ENCODE results near the gene CMSS1. TPM values are rescaled to one million over a fixed set of nuclear protein-coding genes. Genes with fewer than 3 reads are reported as not detected.

The CMSS1 gene
- total RNA-seq, 1 donor from 2014 or later = 34.8 TPM

DNA sequence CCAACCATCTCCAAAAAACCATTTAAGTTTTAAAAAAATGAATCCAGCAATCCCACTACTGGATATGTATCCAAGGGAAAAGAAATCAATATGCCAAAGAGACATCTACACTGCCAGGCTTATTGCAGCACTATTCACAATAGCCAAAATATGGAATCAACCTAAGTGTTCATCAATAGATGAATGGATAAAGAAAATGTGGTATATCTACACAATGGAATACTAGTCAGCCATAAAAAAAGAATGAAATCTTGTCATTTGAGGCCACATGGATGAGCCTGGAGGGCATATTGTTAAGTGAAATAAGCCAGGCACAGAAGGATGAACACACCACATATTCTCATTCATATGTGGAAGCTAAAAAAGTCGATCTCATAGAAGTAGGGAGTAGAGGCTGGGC is 160.6 kb downstream of the CMSS1 start:
- intact Hi-C loops (cut with micrococcal nuclease) = no loop called here
- Histone ChIP-seq H3K9me3 (replicated peaks) (no peaks in the 10 kb centered on the region), H3K27me3 (ENCODE audit: low read depth) (no peaks in the 10 kb centered on the region), H3K27ac (replicated peaks) (no peak overlapping the region), H3K4me1 (no peaks in the 10 kb centered on the region), H3K4me3 (no peak overlapping the region), H3K36me3 (no peaks in the 10 kb centered on the region)
- no peak for DNase-seq
- TF ChIP-seq, protein P1, sequence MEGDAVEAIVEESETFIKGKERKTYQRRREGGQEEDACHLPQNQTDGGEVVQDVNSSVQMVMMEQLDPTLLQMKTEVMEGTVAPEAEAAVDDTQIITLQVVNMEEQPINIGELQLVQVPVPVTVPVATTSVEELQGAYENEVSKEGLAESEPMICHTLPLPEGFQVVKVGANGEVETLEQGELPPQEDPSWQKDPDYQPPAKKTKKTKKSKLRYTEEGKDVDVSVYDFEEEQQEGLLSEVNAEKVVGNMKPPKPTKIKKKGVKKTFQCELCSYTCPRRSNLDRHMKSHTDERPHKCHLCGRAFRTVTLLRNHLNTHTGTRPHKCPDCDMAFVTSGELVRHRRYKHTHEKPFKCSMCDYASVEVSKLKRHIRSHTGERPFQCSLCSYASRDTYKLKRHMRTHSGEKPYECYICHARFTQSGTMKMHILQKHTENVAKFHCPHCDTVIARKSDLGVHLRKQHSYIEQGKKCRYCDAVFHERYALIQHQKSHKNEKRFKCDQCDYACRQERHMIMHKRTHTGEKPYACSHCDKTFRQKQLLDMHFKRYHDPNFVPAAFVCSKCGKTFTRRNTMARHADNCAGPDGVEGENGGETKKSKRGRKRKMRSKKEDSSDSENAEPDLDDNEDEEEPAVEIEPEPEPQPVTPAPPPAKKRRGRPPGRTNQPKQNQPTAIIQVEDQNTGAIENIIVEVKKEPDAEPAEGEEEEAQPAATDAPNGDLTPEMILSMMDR (IDR thresholded peaks at IDR 0.05; ENCODE audit: borderline replicate concordance) = no peak

DNA sequence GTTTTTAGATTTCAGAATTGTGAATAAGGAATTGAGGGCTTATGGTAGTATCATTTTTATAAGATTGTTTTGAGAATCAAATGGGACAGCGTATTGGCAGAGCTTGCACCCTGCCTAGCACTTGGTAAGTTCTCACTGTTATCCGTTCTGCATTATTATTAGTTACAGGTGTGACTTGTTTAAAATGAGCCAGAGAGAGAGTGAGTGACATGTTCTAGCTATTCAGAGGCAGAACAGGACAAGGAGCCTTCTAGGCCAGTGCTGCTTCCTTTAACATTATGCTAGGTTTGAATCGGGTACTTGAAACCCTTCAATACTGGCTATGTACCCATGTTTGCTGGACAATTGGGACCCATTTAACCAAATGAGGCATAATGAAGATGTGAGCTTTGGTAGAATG is 162.9 kb downstream of the CMSS1 start:
- TF ChIP-seq, protein P1 (IDR thresholded peaks at IDR 0.05; ENCODE audit: borderline replicate concordance) = no peak
- peak overlapping the region; percentile 67 for H3K27ac ChIP-seq (replicated peaks)
- H3K27me3 ChIP-seq (ENCODE audit: low read depth) = no peaks in the 10 kb centered on the region
- intact Hi-C loops (cut with micrococcal nuclease) = no loop called here
- H3K4me3 ChIP-seq = no peak overlapping the region
- no peak for DNase-seq
- H3K9me3 ChIP-seq (replicated peaks) = no peaks in the 10 kb centered on the region
- no peaks in the 10 kb centered on the region for H3K36me3 ChIP-seq
- H3K4me1 ChIP-seq = no peaks in the 10 kb centered on the region

DNA sequence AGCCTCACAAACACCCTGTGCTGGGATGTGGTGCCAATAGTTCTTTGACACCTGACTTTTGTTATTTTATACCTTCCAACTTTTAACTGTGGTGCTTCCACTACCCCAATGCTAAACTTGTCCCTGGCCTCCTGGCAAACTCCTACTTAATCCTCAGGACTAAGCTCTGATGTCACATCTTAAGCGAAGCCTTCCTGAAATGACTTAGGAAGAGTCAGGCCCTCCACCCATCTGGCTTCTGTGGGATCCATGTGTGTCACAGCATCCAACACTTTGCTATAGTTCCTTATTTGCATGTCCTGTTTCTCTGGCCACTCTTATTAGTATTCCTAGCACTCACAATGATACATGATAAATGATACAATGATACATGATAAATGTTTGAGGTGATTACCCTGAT is 163.5 kb downstream of the CMSS1 start:
- no peaks in the 10 kb centered on the region for H3K9me3 ChIP-seq (replicated peaks)
- intact Hi-C loops (cut with micrococcal nuclease) = no loop called here
- H3K4me1 ChIP-seq = no peaks in the 10 kb centered on the region
- no peaks in the 10 kb centered on the region for H3K27me3 ChIP-seq (ENCODE audit: low read depth)
- no peak for DNase-seq
- H3K36me3 ChIP-seq = no peaks in the 10 kb centered on the region
- peak overlapping the region; percentile 67 for H3K27ac ChIP-seq (replicated peaks)
- no peak overlapping the region for H3K4me3 ChIP-seq
- TF ChIP-seq, protein P1 (IDR thresholded peaks at IDR 0.05; ENCODE audit: borderline replicate concordance) = no peak

DNA sequence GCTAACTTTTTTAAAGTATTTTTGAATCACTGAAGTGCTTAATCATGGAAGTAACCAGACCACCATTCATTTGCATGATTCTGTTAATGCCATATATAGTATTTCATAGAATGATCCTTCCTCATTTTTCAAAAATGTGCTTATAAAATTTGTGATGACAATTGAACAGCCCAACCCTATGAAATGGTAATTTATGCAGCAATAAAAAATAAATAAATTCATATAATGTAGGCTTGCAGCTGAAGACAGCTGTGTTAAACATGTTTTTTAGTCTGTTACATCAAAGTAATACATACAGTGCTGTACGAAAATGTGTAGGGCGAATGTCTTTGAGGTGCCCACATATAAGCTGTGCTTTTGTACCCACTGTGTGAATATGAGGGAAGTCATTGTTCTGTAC is 165.0 kb downstream of the CMSS1 start:
- no peak overlapping the region for H3K27ac ChIP-seq (replicated peaks)
- H3K4me3 ChIP-seq = no peak overlapping the region
- no peaks in the 10 kb centered on the region for H3K27me3 ChIP-seq (ENCODE audit: low read depth)
- H3K36me3 ChIP-seq = no peaks in the 10 kb centered on the region
- no peaks in the 10 kb centered on the region for H3K9me3 ChIP-seq (replicated peaks)
- DNase-seq = no peak
- no peaks in the 10 kb centered on the region for H3K4me1 ChIP-seq
- TF ChIP-seq, protein P1 (IDR thresholded peaks at IDR 0.05; ENCODE audit: borderline replicate concordance) = no peak
- intact Hi-C loops (cut with micrococcal nuclease) = no loop called here

DNA sequence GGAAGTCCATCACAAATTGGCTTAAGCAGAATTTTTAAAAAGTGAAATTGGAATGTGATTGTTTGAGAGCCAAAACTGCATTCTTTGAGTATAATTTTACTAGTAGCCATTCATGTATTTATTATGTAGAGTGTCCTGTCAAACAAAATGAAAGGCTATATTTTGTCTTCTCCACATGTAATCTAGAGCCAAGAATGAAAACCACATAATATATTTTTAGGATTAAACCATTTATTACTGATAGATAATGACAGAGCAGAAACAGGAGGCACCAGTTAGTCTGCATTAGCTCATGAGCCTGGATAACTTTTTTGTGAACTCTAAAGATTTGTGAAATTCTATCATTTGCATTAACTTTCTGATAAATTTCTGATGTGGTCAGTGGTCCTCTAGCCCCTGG is 166.5 kb downstream of the CMSS1 start:
- Histone ChIP-seq H3K27me3 (ENCODE audit: low read depth) (no peaks in the 10 kb centered on the region), H3K9me3 (replicated peaks) (no peaks in the 10 kb centered on the region), H3K27ac (replicated peaks) (no peak overlapping the region), H3K4me3 (no peak overlapping the region), H3K36me3 (no peaks in the 10 kb centered on the region), H3K4me1 (no peaks in the 10 kb centered on the region)
- intact Hi-C loops (cut with micrococcal nuclease) = no loop called here
- TF ChIP-seq, protein P1 (IDR thresholded peaks at IDR 0.05; ENCODE audit: borderline replicate concordance) = no peak
- no peak for DNase-seq

DNA sequence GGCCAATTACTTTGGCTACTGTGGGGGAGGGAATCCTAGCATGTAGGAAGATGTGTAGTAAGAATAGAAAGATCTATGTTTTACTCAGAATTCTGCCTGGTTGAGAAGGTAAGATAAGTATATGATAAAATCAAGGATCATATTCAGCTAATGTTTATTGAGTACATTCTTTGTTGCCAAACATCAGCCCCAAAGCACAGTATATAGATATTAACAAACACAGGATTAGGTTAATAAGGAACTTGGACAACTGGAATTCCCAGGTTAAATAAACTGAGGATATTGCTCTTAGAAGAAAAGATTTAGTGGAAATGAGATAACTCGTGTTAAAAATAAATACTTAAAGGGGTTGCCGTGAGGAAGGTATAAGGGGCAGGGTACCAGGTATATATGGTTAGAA is 167.0 kb downstream of the CMSS1 start:
- TF ChIP-seq, protein P1 (IDR thresholded peaks at IDR 0.05; ENCODE audit: borderline replicate concordance) = no peak
- DNase-seq = no peak
- intact Hi-C loops (cut with micrococcal nuclease) = no loop called here
- Histone ChIP-seq H3K27me3 (ENCODE audit: low read depth) (no peaks in the 10 kb centered on the region), H3K27ac (replicated peaks) (no peak overlapping the region), H3K36me3 (no peaks in the 10 kb centered on the region), H3K4me1 (no peaks in the 10 kb centered on the region), H3K9me3 (replicated peaks) (no peaks in the 10 kb centered on the region), H3K4me3 (no peak overlapping the region)

Measured in left ventricle myocardium inferior (tissue), 1 donor.